Hematopoietic multipotent progenitor cell treated with erythropoietin and hydrocortisone succinate and interleukin-3 and kit ligand, for 17 days (in vitro differentiated cells): ENCODE measurements around the gene ZNF429.
A peak's percentile ranks its signal among the peaks of the same experiment; 100 is the strongest.
"Not testable (repeated sequence)": the region's sequence is repeated elsewhere in the genome, so short reads cannot be mapped to it uniquely, and the experiment has no call there.

Experiments used
- DNase-seq: peaks from one replicate; pipeline ENCODE4 v3.0.0-alpha.2; 2015; ENCODE audit warnings: low spot score

The ZNF429 gene

DNA sequence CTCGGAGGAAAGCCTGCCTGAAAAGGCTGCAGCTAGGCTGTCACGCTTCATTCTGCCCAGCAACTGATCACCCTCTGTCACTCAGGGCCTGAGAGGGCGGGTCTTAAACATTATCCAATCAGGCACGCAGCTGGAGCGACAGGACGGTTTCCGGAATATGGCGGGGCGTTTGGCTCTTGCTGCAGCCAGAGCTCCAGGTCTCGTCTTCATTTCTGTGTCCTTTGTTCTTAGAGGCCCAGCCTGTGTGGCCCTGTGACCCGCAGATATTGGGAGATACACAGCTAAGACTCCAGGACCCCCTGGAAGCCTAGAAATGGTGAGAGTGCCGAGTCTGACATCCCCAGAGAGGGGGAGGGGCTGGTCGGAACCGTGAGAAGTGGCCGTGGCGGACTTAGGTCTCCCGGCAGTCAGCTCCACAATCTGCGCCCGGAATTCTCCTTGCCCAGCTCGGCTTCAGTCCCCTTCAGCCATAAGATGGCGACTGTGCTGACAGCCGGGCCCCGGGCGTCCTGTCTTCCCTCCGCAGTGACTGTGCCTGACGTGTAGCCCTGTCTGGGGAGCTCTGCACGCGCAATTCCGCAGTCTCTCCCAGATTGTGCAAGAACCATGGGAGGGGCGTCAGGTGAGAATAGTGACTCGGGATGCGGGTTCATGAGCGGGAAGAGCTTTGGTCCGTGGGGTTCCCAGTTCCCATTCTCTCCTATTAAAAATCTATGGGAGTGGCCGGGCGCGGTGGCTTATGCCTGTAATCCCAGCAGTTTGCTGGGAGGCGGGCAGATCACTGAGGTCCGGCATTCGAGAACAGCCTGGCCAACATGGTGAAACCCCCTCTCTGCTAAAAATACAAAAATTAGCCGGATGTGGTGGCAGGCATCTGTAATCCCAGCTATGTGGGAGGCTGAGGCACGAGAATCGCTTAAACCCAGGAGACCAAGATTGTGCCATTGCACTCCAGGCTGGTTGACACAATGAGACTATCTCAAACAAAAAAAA lies at the start of gene ZNF429:
ZNF429 (plus strand) TSS at position 144 of the 993 bp plus-strand sequence; CDS start at position 314, 170 bp downstream.
- peak; percentile 94 for DNase-seq

DNA sequence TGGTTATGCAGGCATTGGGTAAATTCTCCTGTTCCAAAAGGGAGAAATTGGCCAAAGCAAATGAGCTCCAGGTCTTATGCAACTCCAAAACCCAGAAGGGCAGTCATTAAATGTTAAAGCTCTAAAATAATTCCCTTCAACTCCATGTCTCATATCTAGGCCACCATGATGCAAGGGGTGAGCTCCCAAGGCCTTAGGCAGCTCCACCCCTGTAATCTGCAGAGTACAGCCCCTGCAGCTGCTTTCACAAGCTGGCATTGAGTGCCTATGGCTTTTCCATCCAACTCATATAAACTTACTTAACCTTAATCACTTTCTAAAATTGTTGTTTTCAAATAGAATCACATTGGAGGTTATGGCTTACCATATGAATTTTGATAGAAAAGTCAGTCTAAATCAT lies 44.7 kb upstream of the ZNF429 start:
- peak; percentile 48 for DNase-seq

DNA sequence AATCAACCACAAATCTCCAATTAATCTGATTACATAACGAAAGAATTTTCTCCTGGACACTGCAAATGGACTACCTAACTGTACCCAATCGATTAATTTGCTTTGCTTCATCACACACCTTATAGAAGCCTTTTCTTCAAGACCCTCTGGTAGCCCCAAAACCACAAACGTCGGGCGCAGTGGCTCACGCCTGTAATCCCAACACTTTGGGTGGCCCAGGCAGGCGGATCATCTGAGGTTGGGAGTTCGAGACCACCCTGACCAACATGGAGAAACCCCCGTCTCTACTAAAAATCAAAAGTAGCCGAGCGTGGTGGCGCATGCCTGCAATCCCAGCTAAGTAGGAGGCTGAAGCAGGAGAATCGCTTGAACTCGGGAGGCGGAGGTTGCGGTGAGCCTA lies 42.9 kb upstream of the ZNF429 start:
- no peak for DNase-seq

- DNase-seq, result peak; percentile 48
Measured at GRCh38 chr19:21463449-21464105, 41.8 kb upstream of the ZNF429 start.

GRCh38 chr19:21466627-21467026 lies 38.8 kb upstream of the ZNF429 start:
- no peak for DNase-seq

GRCh38 chr19:21468791-21469190 lies 36.6 kb upstream of the ZNF429 start:
- DNase-seq, result no peak

DNA sequence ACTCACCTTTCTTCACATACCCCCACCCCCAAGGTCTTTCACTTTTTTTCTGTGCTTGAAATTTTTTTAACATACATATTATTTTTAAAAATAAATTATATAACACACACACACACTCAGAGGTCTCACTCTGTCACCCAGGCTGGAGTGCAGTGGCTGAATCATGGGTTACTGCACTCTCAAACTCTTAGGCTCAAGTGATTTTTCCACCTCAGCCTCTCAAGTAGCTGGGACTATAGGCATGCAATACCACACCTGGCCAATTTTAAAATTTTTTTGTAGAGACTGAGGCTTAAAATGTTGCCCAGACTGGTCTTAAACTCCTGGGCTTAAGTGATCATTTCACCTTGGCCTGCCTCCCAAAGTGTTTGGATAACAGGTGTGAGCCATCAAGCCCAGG lies 32.9 kb upstream of the ZNF429 start:
- no peak for DNase-seq

GRCh38 chr19:21474671-21475181 lies 30.7 kb upstream of the ZNF429 start:
- peak; percentile 64 for DNase-seq

DNA sequence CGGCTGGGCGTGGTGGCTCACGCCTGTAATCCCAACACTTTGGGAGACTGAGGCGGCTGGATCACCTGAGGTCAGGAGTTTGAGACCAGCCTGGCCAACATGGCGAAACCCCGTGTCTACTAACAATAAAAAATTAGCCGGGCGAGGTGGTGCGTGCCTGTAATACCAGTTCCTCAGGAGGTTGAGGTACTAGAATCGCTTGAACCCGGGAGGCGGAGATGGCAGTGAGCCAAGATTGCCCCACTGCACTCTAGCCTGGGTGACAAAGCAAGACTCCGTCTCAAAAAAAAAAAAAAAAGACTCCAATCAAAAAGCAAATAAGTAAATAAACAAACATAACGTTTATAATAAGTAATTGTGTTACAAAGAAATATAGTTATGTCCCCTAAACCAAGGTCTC lies 23.0 kb upstream of the ZNF429 start:
- DNase-seq, result not testable (repeated sequence)

DNA sequence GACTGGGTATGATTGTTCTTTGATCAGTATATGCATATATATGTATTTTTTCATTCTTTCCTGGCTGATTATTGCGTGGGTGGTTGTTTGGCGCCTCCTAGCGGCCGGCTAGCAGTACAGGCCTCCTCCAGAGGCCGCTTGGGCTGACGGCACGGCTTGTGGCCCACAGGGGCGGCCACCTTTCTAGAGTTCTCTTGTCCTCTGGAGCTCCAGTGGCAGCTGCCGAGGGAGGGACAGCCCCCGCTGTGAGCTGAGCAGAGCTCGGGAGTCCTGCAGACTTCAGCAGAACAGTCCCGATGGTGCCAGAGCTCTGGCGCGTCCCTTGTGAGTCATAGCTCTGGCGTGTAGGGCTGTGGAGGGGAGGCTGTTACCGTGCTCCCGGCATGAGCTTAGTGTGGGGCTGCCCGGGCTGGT lies 22.5 kb upstream of the ZNF429 start:
- DNase-seq, result peak; percentile 77

- peak; percentile 79 for DNase-seq
Measured at GRCh38 chr19:21483589-21484170, 21.7 kb upstream of the ZNF429 start.

GRCh38 chr19:21484631-21485030 lies 20.8 kb upstream of the ZNF429 start:
- DNase-seq, result no peak

DNA sequence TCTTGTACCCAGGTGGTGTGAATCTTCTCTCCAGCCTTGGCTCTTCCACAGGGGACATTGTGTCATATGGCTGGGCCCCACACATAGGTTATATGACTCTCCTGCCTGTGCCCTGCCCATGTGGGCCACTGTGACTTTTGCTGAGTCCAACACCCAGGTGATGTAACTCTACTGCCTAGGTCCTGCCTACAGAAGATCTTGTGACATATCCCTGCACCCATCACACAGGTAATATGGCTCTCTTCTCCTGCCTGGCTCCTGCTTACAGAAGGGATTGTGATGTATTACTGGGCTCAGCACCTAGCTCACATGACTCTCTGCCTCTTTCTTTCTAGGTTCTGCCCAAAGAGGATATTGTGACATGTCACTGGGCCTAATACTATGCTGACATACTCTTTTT lies 19.5 kb upstream of the ZNF429 start:
- no peak for DNase-seq

GRCh38 chr19:21487969-21488368 lies 17.4 kb upstream of the ZNF429 start:
- DNase-seq, result no peak

DNA sequence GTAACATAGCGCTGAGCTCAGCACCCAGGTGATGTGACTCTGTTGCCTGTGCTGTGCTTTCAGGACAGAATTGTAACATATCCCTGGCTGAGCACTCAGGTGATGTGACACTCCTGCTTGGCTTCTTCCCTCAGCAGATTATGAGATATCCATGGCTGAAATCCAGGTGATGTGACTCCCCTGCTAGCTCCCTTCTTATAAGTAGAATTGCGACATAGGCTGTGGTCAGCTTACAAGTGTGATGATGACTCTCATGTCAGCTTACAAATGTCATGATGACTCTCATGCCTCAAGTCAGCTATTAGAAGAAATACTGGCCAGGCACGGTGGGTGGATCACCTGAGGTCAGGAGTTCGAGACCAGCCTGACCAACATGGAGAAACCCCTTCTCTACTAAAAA lies 14.3 kb upstream of the ZNF429 start:
- DNase-seq, result no peak

DNA sequence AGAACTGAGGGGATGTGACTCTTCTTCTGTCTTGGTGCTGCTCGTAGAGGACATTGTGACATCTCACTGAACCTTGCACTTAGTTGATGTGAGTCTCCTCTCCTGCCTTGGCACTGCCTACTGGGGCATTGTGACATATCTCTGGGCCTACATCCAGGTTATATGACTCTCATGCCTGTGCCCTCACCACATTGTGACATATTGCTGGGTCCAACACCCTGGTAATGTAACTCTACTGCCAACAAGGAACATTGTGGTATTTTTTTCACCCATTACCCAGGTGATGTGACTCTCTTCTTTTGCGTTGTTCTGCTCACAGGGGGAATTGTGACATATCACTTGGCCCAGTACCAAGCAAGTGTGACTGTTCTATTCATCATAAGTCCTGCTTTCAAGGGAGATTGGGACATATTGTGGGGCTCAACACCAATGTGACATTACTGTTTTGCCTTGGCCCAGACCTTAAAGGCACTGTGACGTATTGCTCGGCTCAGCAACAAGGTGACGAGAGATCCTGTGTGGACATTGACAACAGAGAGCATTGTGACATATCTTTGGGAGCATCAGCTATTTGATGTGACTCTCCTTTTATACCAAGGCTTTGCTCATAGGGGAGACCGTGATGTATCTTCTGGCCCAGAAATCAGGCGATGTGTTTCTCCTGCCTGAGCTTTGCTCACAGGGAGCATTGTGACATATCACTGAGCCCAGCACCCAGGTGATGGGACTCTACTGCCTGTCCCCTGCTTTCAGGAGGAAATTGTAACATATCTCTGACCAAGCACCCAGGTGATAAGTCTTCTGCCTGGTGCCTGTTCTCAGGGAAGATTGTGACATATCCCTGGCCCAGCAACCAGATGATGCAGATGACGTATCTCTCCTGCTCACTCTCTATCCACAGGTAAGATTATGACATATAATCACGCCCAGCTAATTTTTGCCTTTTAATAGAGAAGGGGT lies 12.2 kb upstream of the ZNF429 start:
- no peak for DNase-seq

DNA sequence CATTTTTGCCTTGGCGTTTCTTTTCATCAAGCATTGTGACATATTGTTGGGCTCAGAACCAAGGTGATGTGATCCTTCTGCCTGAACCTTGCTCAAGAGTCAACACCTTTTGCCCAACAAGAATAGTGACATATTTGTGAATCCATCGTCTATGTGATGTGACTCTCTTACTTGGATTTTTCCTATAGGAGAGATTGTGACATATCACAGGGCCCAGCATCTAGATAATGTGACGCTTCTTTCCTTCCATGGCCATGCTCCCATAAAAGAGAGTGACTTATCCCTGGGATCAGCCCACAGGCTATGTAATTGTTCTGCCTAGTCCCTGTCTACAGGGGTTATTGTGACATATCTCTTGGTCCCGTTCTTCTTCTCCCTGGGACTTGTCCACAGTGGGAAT lies 8.5 kb upstream of the ZNF429 start:
- no peak for DNase-seq

GRCh38 chr19:21498651-21499050 lies 6.8 kb upstream of the ZNF429 start:
- no peak for DNase-seq

DNA sequence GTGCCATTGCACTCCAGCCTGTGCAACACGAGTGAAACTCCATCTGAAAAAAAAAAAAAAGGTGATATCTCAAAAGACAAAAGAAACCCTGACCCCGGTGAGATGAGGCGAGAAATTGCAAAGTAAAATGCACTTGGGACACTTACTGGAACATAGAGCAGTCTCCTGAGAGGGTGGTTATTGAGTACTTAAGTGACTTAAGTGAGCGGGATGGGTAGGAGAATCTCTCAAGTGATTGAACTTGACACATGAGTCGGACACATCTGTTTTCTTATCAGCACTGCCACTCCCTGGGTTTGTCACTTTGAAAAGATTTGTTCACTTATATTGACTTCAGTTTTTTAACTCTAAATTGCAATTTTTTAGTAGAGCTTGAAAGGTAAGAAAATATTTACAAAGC lies 2.8 kb downstream of the ZNF429 start:
- DNase-seq, result no peak

GRCh38 chr19:21511058-21511457 lies 5.7 kb downstream of the ZNF429 start:
- not testable (repeated sequence) for DNase-seq

GRCh38 chr19:21512609-21513008 lies 7.2 kb downstream of the ZNF429 start:
- not testable (repeated sequence) for DNase-seq
